Stimulated activated CD4-positive, alpha-beta T cell treated with anti-CD3 and anti-CD28 coated beads, Interleukin-12 subunit alpha, Interleukin-12 subunit beta, amount 100 ng/mL, for 24 hours (primary cell): ENCODE data around the gene EHMT2.
"Not testable (repeated sequence)": the region's sequence is repeated elsewhere in the genome, so short reads cannot be mapped to it uniquely, and the experiment has no call there.

ENCODE experiments used
- DNase-seq, 2 experiments: peaks; one replicate each; pipeline ENCODE4 v3.0.0-alpha.2; 2020; ENCODE audit warnings: low read depth in 2 of 2

The EHMT2 gene

DNA sequence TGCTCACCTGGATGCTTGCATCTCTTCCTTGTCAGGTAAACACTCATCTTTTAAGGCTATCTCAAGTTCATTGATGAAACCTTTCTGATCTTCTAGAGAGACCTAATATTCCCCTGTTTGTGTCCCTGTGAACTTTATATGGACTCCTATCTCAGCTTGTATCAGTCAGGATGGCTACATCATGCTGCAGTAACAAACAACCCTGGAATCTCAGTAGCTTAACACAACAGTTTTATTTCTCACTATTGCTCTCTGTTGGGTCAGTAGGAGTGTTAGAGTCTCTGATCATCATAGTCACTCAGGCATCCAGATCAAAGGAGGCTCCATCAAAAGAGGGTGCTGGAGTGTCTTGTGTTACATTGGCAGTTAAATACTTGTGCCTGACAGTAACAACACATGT is 17.9 kb upstream of the EHMT2 start:
- no peak for DNase-seq

DNA sequence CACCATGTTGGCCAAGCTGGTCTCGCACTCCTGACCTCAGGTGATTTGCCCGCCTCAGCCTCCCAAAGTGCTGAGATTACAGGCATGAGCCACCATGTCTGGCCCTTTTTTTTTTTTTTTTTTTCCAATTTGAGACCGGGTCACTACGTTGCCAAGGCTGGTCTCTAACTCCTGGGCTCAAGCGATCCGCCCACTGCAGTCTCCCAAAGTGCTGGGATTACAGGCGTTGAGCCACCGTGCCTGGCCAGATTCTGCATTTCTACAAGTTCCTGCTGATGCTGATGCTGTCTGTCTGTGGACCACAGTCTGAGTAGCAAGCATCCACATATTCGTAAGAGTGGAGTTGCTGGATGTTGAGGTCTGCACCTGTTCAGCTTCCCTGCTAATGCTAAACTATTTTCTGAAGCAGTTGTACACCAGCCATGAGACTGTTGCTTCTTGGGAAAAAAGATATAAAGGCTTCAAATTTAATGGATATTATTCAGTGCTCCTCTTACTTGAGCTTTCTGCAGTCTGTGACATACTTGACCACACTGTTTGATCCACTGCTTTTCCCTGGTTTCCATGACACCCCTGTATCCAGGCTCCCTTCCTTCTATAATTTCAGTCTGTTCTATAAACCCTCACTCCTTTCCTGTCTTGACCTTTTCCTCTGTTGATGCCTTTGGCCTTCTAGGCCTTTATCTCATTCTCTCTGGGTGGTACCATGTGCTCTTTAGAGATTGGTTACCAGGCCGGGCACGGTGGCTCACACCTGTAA is 14.5 kb upstream of the EHMT2 start:
- no peak for DNase-seq

- not testable (repeated sequence) for DNase-seq
These were observed 11.8 kb upstream of the EHMT2 start for GRCh38 chr6:31909298-31909697.

DNA sequence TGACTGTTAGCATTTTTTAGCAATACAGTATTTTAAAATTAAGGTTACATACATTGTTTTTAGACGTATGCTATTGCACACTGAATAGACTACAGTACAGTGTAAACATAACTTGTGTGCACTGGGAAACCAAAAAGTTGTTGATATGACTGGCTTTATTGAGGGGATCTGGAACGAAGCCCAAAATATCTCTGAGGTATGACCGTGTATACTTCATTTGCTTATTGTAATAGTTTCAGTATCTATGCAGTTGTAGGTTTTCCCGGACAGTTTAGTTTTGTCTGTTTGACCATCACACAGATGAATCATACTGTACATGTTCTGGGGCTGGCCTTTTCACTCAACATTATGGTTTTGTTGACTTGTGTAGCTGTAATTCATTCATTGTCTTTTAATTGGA is 11.3 kb upstream of the EHMT2 start:
- no peak for DNase-seq

- DNase-seq = not testable (repeated sequence)
These were observed 10.8 kb upstream of the EHMT2 start for GRCh38 chr6:31908255-31908654.

- DNase-seq = no peak
These were observed 9.8 kb upstream of the EHMT2 start for GRCh38 chr6:31907158-31907813.

DNA sequence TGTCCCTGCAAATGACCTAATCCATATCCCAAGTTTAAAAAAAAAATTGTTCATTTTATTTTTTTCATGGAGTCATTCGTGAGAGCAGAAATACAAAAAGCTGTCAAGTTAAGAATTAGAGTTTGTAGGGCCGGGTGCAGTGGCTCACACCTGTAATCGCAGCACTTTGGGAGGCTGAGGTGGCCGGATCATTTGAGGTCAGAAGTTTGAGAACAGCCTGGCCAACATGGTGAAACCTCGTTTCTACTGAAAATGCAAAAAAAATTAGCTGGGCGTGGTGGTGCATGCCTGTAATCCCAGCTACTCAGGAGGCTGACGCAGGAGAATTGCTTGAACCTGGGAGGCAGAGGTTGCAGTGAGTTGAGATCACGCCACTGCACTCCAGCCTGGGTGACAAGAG is 9.2 kb upstream of the EHMT2 start:
- DNase-seq = not testable (repeated sequence)

GRCh38 chr6:31906122-31906521 is 8.6 kb upstream of the EHMT2 start:
- no peak for DNase-seq

DNA sequence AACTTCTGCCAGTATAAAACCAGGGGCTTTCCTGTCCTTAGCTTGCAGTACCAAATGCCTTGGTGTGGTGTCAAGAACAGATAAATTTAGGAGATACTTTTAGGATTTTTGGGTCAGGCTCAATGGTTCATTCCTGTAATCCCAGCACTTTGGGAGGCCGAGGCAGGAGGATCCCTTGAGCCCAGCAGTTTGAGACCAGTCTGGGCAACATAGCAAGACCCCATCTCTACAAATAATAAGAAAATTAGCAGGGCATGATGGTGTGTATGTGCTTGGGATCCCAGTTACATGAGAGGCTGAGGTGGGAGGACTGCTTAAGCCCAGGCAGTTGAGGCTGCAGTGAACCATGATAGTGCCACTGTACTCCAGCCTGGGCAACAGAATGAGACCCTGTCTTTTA is 7.5 kb upstream of the EHMT2 start:
- no peak for DNase-seq

DNA sequence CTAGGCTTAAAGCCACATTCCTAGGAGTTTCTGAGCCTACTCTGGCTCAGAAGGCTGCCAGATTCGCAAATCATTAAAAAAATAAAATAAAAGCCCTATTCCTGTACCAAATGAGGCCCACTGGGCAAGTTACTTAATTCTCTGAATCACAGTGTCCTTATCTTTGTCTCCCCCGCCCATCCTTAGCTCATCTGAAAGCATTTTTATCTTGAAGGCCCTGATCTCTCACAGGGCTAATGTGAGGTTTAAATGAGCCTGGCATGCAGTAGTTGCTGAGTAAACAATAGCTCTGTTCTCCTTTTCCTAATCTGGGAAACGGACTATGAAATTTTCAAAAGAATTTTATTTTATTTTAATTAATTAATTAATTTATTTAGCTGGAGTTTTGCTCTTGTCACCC is 6.5 kb upstream of the EHMT2 start:
- DNase-seq = no peak

- DNase-seq = peak; percentile 79 to 81
These were observed 4.6 kb upstream of the EHMT2 start, which contains the start of gene ZBTB12 for GRCh38 chr6:31901953-31902643. ZBTB12 (minus strand) TSS chr6:31902086; CDS start chr6:31901305, 781 bp downstream.

GRCh38 chr6:31901415-31901952 is 4.0 kb upstream of the EHMT2 start:
- peak in 1 of 2 experiments; percentile 61 for DNase-seq

DNA sequence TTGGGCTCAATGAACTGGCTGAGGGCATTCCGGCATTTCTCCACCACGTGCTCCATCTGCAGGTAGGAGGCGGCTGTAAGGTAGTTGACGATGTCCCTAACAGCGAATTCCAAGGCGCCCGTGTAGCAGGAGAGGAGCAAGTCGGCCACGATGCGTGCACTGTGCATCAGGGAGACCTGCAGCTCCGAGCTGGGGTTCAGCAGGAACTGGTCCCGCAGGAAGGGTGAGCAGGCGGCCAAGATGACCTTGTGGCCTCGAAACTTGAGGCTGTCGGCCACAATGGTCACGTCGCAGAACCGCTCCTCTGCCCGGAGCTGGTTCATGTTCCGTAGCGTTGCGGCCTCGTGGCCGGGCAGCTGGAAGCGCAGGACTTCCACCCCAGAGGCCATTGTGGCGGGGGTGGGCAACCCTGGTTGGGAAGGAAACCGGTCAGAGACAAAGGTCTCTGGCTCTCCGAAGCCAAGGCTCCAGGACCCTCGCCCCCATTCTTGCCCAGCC is 3.5 kb upstream of the EHMT2 start:
- no peak for DNase-seq

DNA sequence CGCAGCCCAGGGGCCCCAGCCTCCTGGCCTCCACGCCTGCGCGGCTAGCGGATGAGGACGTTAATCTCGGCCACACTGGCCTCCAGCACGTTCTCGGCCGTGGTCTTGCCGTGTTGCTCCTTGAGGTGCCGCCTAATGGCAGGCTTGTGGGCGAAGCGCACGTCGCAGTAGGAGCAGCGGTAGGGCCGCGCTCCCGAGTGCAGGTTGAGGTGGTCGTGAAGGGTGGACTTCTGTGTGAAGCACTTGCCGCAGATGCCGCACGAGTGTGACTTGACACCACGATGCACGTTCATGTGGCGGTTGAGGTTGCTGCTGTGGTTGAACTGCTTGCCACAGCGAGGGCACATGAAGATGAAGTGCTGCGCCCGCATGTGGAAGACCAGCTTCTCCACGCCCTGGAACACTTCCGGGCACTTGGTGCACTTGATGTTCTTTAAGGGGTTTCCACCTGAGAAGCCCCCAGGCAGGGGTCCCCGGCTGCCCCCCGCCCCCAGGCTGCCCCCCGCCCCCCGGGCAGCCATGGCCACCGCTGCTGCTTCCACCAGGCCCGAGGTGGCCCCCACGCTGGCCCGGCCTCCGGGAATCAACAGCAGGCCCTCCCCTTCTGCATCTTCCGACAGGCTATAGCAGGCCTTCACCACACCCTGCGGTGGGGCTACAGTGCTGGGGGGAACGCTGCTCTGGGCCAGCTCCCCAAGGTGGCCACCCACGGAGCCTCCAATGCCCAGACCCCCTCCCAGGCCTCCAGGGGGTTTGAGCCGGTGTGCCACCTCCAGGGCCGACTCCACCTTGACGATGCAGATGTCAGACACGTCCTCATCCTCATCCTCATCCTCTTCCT is 2.6 kb upstream of the EHMT2 start:
- no peak for DNase-seq

GRCh38 chr6:31899215-31899614 is 1.7 kb upstream of the EHMT2 start:
- no peak for DNase-seq

- no peak for DNase-seq
These were observed 999 bp upstream of the EHMT2 start for GRCh38 chr6:31898383-31899011.

GRCh38 chr6:31896856-31897611 is 464 bp downstream of the EHMT2 start:
- DNase-seq = no peak

GRCh38 chr6:31896493-31896855 is 1.0 kb downstream of the EHMT2 start:
- DNase-seq = no peak

DNA sequence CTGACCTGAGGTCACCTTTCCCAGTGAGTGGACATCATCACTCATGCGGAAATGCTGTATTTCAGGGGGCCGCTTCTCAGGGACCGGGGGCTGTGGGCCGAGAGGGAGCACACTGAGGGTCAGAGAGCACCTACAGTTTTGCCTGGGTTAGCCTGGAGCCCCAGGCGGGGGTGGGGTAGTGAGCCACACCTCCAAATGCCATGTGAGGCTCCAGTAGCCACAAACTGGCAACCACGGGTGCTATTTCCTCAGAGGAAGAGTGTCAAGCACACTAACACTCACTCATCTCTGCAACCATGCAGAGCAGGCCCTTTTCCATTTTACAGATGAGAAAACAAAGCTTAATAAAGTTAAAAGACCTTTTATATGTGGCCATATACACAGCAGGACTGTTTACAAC is 4.7 kb downstream of the EHMT2 start:
- no peak for DNase-seq

- DNase-seq = no peak
These were observed 8.0 kb downstream of the EHMT2 start for GRCh38 chr6:31889331-31889972.
